Activated CD8-positive, alpha-beta T cell treated with anti-CD3 and anti-CD28 coated beads for 36 hours (primary cell): ENCODE results near the gene THADA. TPM values are rescaled to one million over a fixed set of nuclear protein-coding genes. Genes with fewer than 3 reads are reported as not detected.

Experiments
- ATAC-seq: fragments of 200-7000 bp; cut with Tn5 transposase; one replicate; pipeline ENCODE4 v1.10.0; 2021; ENCODE audit warnings: mild to moderate bottlenecking, moderate library complexity
- CTCF ChIA-PET: fragments of 350-600 bp; sonication (Branson Sonifier 250); formaldehyde crosslinking; loops from one replicate; lab custom pipeline; 2021; ENCODE audit warnings: antibody characterized with exemption; lab: Charles Lee
- POLR2A ChIA-PET: fragments of 350-600 bp; sonication (Branson Sonifier 250); formaldehyde crosslinking; loops from one replicate; lab custom pipeline; 2021; ENCODE audit warnings: antibody characterized with exemption; lab: Charles Lee
- DNase-seq: peaks from one replicate; pipeline ENCODE4 v3.0.0-alpha.2; 2020
- H3K27ac Mint-ChIP-seq: one replicate; pipeline ENCODE4 v1.8.0; 2021; ENCODE audit warnings: mild to moderate bottlenecking, mixed read lengths
- H3K27me3 Mint-ChIP-seq: one replicate; pipeline ENCODE4 v1.8.0; 2021; ENCODE audit warnings: mixed read lengths
- H3K36me3 Mint-ChIP-seq: one replicate; pipeline ENCODE4 v1.8.0; 2021; ENCODE audit warnings: low read depth, mixed read lengths
- H3K4me1 Mint-ChIP-seq: one replicate; pipeline ENCODE4 v1.8.0; 2021; ENCODE audit warnings: low read depth, mixed read lengths
- H3K4me3 Mint-ChIP-seq: one replicate; pipeline ENCODE4 v1.8.0; 2021; ENCODE audit warnings: mild to moderate bottlenecking, moderate library complexity, mixed read lengths
- H3K9me3 Mint-ChIP-seq: one replicate; pipeline ENCODE4 v1.8.0; 2021; ENCODE audit warnings: mixed read lengths
- CTCF ChIP-seq: fragments of 200-600 bp; IDR thresholded peaks from one replicate; pipeline ENCODE4 v1.8.0; 2022; ENCODE audit warnings: antibody characterized with exemption, mild to moderate bottlenecking
- intact Hi-C: fragments of 100-400 bp; cut with micrococcal nuclease; formaldehyde crosslinking; loops from one replicate; pipeline ENCODE4 v1.10.0; 2022
- total RNA-seq, 2 experiments: library from RNA; stranded (reverse); gene quantifications; one replicate each; pipeline ENCODE4 v1.2.3, GENCODE V29; 2021

THADA gene
- total RNA-seq, 2 experiments from 2014 or later: 31.3 to 31.6 TPM

GRCh38 chr2:43622931-43623451, 27.2 kb upstream of the THADA start:
- no peak overlapping the region for H3K27ac Mint-ChIP-seq
- CTCF ChIA-PET: no interaction called here

GRCh38 chr2:43619511-43619910, 23.7 kb upstream of the THADA start:
- Mint-ChIP-seq H3K9me3 (no peaks in the 10 kb centered on the region), H3K4me1 (no peaks in the 10 kb centered on the region), H3K27ac (no peak overlapping the region), H3K27me3 (peaks cover 7% of the 10 kb centered on the region), H3K36me3 (no peaks in the 10 kb centered on the region), H3K4me3 (no peak overlapping the region)
- intact Hi-C loops: loop anchor here (10.0 kb wide), 1 partner anchor 255 kb away; no protein-coding TSS in a partner anchor
- DNase-seq: no peak
- POLR2A ChIA-PET: interaction anchor here (0.6 kb wide), 1 partner anchor 53 kb away, joined by 3 read pairs; no protein-coding TSS in a partner anchor
- ATAC-seq: no peak
- CTCF ChIA-PET: interaction anchor here (1.4 kb wide), 1 partner anchor 28 kb away, joined by 3 read pairs; no protein-coding TSS in a partner anchor
- TF ChIP-seq CTCF: no peak

More at GRCh38 chr2:43622931-43623451, 27.2 kb upstream of the THADA start:
- Mint-ChIP-seq H3K9me3 (no peaks in the 10 kb centered on the region), H3K4me1 (no peaks in the 10 kb centered on the region), H3K27me3 (peaks cover 9% of the 10 kb centered on the region), H3K36me3 (no peaks in the 10 kb centered on the region), H3K4me3 (no peak overlapping the region)
- TF ChIP-seq CTCF: no peak
- POLR2A ChIA-PET: no interaction called here
- intact Hi-C loops: no loop called here
- no peak for DNase-seq
- no peak for ATAC-seq

- intact Hi-C loops: loop anchor here (10.0 kb wide), 1 partner anchor 258 kb away; no protein-coding TSS in a partner anchor
Observed at GRCh38 chr2:43616967-43617680, 21.3 kb upstream of the THADA start.

GRCh38 chr2:43612944-43613343, 17.1 kb upstream of the THADA start:
- POLR2A ChIA-PET: no interaction called here
- Mint-ChIP-seq H3K36me3 (no peaks in the 10 kb centered on the region), H3K4me1 (no peaks in the 10 kb centered on the region), H3K4me3 (no peak overlapping the region), H3K27me3 (peaks cover under 1% of the 10 kb centered on the region), H3K9me3 (no peaks in the 10 kb centered on the region), H3K27ac (no peak overlapping the region)
- no peak for TF ChIP-seq CTCF
- ATAC-seq (no peak), DNase-seq (no peak)
- intact Hi-C loops: loop anchor here (10.0 kb wide), 1 partner anchor 262 kb away; no protein-coding TSS in a partner anchor
- CTCF ChIA-PET: interaction anchor here (0.8 to 1.7 kb wide), 5 partner anchors 17 to 666 kb away, joined by 3 to 6 read pairs (median 3); partner anchors contain the start of gene THADA

More at GRCh38 chr2:43616967-43617680, 21.3 kb upstream of the THADA start:
- Mint-ChIP-seq H3K36me3 (no peaks in the 10 kb centered on the region), H3K4me1 (no peaks in the 10 kb centered on the region), H3K27me3 (peaks cover 4% of the 10 kb centered on the region), H3K4me3 (no peak overlapping the region), H3K27ac (no peak overlapping the region), H3K9me3 (no peaks in the 10 kb centered on the region)
- DNase-seq (no peak), ATAC-seq (no peak)
- CTCF ChIA-PET: no interaction called here
- POLR2A ChIA-PET: no interaction called here
- no peak for TF ChIP-seq CTCF
